22Rv1 (cell line): ENCODE results near the gene CCND3.

Source experiments
- ZFX ChIP-seq: fragments of 450-650 bp; IDR thresholded peaks from 2 replicates; pipeline ENCODE4 v1.6.1; 2017; ENCODE audit warnings: antibody characterized with exemption, borderline replicate concordance
- TF ChIP-seq, protein P1 (sequence below): fragments of 450-650 bp; IDR thresholded peaks from 2 replicates; pipeline ENCODE4 v1.5.1; 2017; ENCODE audit warnings: mild to moderate bottlenecking

- TF ChIP-seq, protein P1, sequence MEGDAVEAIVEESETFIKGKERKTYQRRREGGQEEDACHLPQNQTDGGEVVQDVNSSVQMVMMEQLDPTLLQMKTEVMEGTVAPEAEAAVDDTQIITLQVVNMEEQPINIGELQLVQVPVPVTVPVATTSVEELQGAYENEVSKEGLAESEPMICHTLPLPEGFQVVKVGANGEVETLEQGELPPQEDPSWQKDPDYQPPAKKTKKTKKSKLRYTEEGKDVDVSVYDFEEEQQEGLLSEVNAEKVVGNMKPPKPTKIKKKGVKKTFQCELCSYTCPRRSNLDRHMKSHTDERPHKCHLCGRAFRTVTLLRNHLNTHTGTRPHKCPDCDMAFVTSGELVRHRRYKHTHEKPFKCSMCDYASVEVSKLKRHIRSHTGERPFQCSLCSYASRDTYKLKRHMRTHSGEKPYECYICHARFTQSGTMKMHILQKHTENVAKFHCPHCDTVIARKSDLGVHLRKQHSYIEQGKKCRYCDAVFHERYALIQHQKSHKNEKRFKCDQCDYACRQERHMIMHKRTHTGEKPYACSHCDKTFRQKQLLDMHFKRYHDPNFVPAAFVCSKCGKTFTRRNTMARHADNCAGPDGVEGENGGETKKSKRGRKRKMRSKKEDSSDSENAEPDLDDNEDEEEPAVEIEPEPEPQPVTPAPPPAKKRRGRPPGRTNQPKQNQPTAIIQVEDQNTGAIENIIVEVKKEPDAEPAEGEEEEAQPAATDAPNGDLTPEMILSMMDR, result no peak
- TF ChIP-seq ZFX, result no peak
Observed at GRCh38 chr6:41900861-41901260, 40.7 kb downstream of the CCND3 start.
